ENCODE results near the gene HDAC3.

HDAC3 gene

GRCh38 chr5:141602606-141603005 is 34.0 kb downstream of the HDAC3 start:
- no peak for DNase-seq (ENCODE audit: low read depth)

GRCh38 chr5:141598391-141599345 is 38.0 kb downstream of the HDAC3 start:
- DNase-seq (ENCODE audit: low read depth), result no peak

GRCh38 chr5:141597814-141598213 is 38.8 kb downstream of the HDAC3 start:
- no peak for DNase-seq (ENCODE audit: low read depth)

GRCh38 chr5:141597394-141597793 is 39.3 kb downstream of the HDAC3 start:
- DNase-seq (ENCODE audit: low read depth), result no peak

GRCh38 chr5:141596867-141597266 is 39.8 kb downstream of the HDAC3 start:
- no peak for DNase-seq (ENCODE audit: low read depth)

- DNase-seq (ENCODE audit: low read depth), result no peak
Observed at GRCh38 chr5:141590127-141590526, 46.5 kb downstream of the HDAC3 start.

- no peak for DNase-seq (ENCODE audit: low read depth)
Observed at GRCh38 chr5:141586246-141586645, 50.4 kb downstream of the HDAC3 start.

GRCh38 chr5:141585594-141585993 is 51.1 kb downstream of the HDAC3 start:
- no peak for DNase-seq (ENCODE audit: low read depth)

GRCh38 chr5:141574122-141574510 is 62.5 kb downstream of the HDAC3 start:
- no peak for DNase-seq (ENCODE audit: low read depth)

- DNase-seq (ENCODE audit: low read depth), result no peak
Observed at GRCh38 chr5:141573489-141574121, 63.0 kb downstream of the HDAC3 start.

Data from stromal cell of bone marrow (primary cell).